ENCODE measurements around the gene ACTR10.

Gene ACTR10

GRCh38 chr14:58270628-58271027 lies 70.7 kb downstream of the ACTR10 start:
- H3K4me3 ChIP-seq (ENCODE audit: low read depth, low read length): no peak overlapping the region
- TF ChIP-seq CTCF (IDR thresholded peaks at IDR 0.05; ENCODE audit: low read depth, low read length, missing control alignments): no peak
- no peak for DNase-seq (ENCODE audit: low read depth)

GRCh38 chr14:58272588-58273372 lies 72.8 kb downstream of the ACTR10 start:
- TF ChIP-seq CTCF (IDR thresholded peaks at IDR 0.05; ENCODE audit: low read depth, low read length, missing control alignments): no peak
- DNase-seq (ENCODE audit: low read depth): no peak
- no peak overlapping the region for H3K4me3 ChIP-seq (ENCODE audit: low read depth, low read length)

- H3K4me3 ChIP-seq (ENCODE audit: low read depth, low read length): no peak overlapping the region
- DNase-seq (ENCODE audit: low read depth): no peak
- no peak for TF ChIP-seq CTCF (IDR thresholded peaks at IDR 0.05; ENCODE audit: low read depth, low read length, missing control alignments)
These were observed 74.9 kb downstream of the ACTR10 start for GRCh38 chr14:58274881-58275280.

GRCh38 chr14:58275527-58276190 lies 75.7 kb downstream of the ACTR10 start:
- H3K4me3 ChIP-seq (ENCODE audit: low read depth, low read length): no peak overlapping the region
- DNase-seq (ENCODE audit: low read depth): no peak
- TF ChIP-seq CTCF (IDR thresholded peaks at IDR 0.05; ENCODE audit: low read depth, low read length, missing control alignments): no peak

DNA sequence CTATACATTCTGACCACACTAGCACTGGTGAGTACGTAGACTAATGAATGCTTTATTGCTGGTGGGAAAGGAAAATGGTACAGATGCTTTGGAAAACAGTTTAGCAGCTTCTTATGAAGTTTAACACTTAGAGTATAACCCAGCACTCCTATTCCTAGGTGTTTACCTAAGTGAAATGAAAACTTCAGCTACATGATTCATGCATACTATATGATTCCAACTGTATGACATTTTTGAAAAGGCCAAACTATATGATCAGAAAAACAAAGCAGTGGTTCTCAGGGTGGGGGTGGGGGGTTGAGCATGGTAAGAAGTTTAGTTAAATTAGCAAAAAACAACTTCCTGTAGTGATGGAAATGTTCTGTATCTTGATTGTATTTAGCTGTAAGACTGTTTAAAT lies 76.3 kb downstream of the ACTR10 start:
- no peak for DNase-seq (ENCODE audit: low read depth)
- TF ChIP-seq CTCF (IDR thresholded peaks at IDR 0.05; ENCODE audit: low read depth, low read length, missing control alignments): no peak
- H3K4me3 ChIP-seq (ENCODE audit: low read depth, low read length): no peak overlapping the region

DNA sequence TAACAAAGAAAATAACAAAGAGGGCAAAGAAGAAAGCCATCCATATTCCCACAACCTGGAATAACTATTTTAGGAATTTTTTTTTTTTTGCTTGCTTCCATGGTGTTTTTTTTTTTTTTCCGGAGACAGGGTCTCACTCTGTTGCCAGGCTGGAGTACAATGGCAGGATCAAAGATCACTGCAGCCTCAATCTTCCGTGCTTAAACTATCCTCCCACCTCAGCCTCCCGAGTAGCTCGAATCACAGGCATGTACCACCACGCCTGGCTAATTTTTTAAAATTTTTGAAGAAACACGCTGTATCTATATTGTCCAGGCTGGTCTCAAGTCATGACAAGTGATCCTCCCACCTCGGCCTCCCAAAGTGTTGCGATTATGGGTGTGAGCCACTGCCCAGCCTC lies 78.2 kb downstream of the ACTR10 start:
- no peak overlapping the region for H3K4me3 ChIP-seq (ENCODE audit: low read depth, low read length)
- no peak for DNase-seq (ENCODE audit: low read depth)
- TF ChIP-seq CTCF (IDR thresholded peaks at IDR 0.05; ENCODE audit: low read depth, low read length, missing control alignments): no peak
